K562 (cell line): ENCODE measurements around the gene THADA. TPM values are rescaled to one million over a fixed set of nuclear protein-coding genes. Genes with fewer than 3 reads are reported as not detected.

Experiments used
- COPS2 ChIP-seq: fragments of 450-650 bp; conservative IDR thresholded peaks from 2 replicates; pipeline ENCODE4 v1.6.1; 2016; ENCODE audit warnings: mild to moderate bottlenecking, moderate library complexity
- EZH2 ChIP-seq: IDR thresholded peaks from 2 replicates; pipeline ENCODE4 v1.6.1; 2012; ENCODE audit warnings: low read depth, mild to moderate bottlenecking, inconsistent platforms, low read length, borderline replicate concordance
- GTF2F1 ChIP-seq: IDR thresholded peaks from 2 replicates; pipeline ENCODE4 v1.6.1; 2011; ENCODE audit warnings: low read depth, low read length, improper control_type of control experiment
- KLF13 ChIP-seq: fragments of 450-650 bp; IDR thresholded peaks from 2 replicates; pipeline ENCODE4 v1.6.1; 2016; ENCODE audit warnings: missing genetic modification characterization, low read depth, mild to moderate bottlenecking, missing compliant biosample characterization, moderate library complexity, borderline replicate concordance
- MAX ChIP-seq: sonication (generic); formaldehyde crosslinking; IDR thresholded peaks from 2 replicates; pipeline ENCODE4 v1.9.0; 2022; ENCODE audit warnings: mild to moderate bottlenecking, missing genetic modification reagents
- MLX ChIP-seq, 2 experiments: fragments of 450-650 bp in 1 of 2; sonication (generic) in 1 of 2; formaldehyde crosslinking; conservative IDR thresholded peaks; 2 replicates each; pipeline versions ENCODE4 v1.4.0 to v1.8.1; 2020 to 2022; ENCODE audit warnings: mild to moderate bottlenecking in 1 of 2, missing genetic modification reagents in 1 of 2
- OTX1 ChIP-seq: fragments of 450-650 bp; formaldehyde crosslinking; IDR thresholded peaks from 2 replicates; pipeline ENCODE4 v1.4.0; 2022; ENCODE audit warnings: mild to moderate bottlenecking
- PHB2 ChIP-seq: fragments of 450-650 bp; IDR thresholded peaks from 2 replicates; pipeline ENCODE4 v1.6.1; 2017; ENCODE audit warnings: low read depth
- RBM17 ChIP-seq: fragments of 200-400 bp; formaldehyde crosslinking; IDR thresholded peaks from 2 replicates; pipeline ENCODE4 v1.6.1; 2017; ENCODE audit warnings: low read depth, mild to moderate bottlenecking, low read length, borderline replicate concordance
- SOX6 ChIP-seq: fragments of 450-650 bp; IDR thresholded peaks from 2 replicates; pipeline ENCODE4 v1.6.1; 2014; ENCODE audit warnings: mild to moderate bottlenecking
- XRCC3 ChIP-seq: fragments of 450-650 bp; IDR thresholded peaks from 2 replicates; pipeline ENCODE4 v1.6.1; 2017; ENCODE audit warnings: mild to moderate bottlenecking, moderate library complexity
- ZC3H11A ChIP-seq: IDR thresholded peaks from 2 replicates; pipeline ENCODE4 v1.6.1; 2012; ENCODE audit warnings: low read depth, low read length, improper control_type of control experiment
- ZNF395 ChIP-seq: fragments of 200-800 bp; sonication (Bioruptor generic); IDR thresholded peaks from 2 replicates; pipeline ENCODE4 v1.6.1; 2017; ENCODE audit warnings: missing genetic modification characterization, missing compliant biosample characterization
- polyA plus RNA-seq, 8 experiments: library from polyadenylated mRNA; depleted of rRNA in 4 of 8; stranded (reverse) in 5 of 8; unstranded in 3 of 8; fragments of >200 nt; fragmentation: Nextera tagmentation in 2 of 8; fragmentation: Illumina TruSeq in 1 of 8; extraction: Ambion mirVana in 2 of 8; extraction: Trizol in 1 of 8; gene quantifications; 2 replicates each; pipeline versions ENCODE4 v1.2.1 to v1.2.3, GENCODE V29; 2011 to 2014; ENCODE audit warnings: inconsistent platforms in 1 of 8, missing spikeins in 1 of 8
- total RNA-seq, 7 experiments: library from RNA; depleted of rRNA in 6 of 7; stranded (reverse); fragments of >200 nt in 6 of 7; fragmentation: Illumina TruSeq in 2 of 7; extraction: Trizol in 2 of 7; gene quantifications; 2 replicates each; pipeline versions ENCODE4 v1.2.1 to v1.2.3, GENCODE V29; 2011 to 2021; ENCODE audit warnings: low replicate concordance in 1 of 7
- TF ChIP-seq, protein P1 (sequence below): fragments of 450-650 bp; IDR thresholded peaks from 2 replicates; pipeline ENCODE4 v1.6.1; 2014; ENCODE audit warnings: low read depth, mild to moderate bottlenecking, moderate library complexity, borderline replicate concordance
- TF ChIP-seq, protein P2 (sequence below): fragments of 450-650 bp; formaldehyde crosslinking; IDR thresholded peaks from 2 replicates; pipeline ENCODE4 v1.4.0; 2020; ENCODE audit warnings: mild to moderate bottlenecking, moderate library complexity
- TF ChIP-seq, protein P3 (sequence below): fragments of 450-650 bp; IDR thresholded peaks from one replicate; pipeline ENCODE4 v1.6.1; 2018; ENCODE audit warnings: mild to moderate bottlenecking, moderate library complexity; ENCODE audit not compliant: partially characterized antibody
- TF ChIP-seq, protein P4 (sequence below): sonication (generic); formaldehyde crosslinking; IDR thresholded peaks from 2 replicates; pipeline ENCODE4 v1.8.0; 2022; ENCODE audit warnings: missing genetic modification reagents, mild to moderate bottlenecking, borderline replicate concordance

THADA gene
- total and polyA plus RNA-seq, 9 of the 15 experiments (the other 6 are each of a cell fraction or from before 2014, with no cell fraction given), result 17.8 to 34.7 (median 31.9) TPM

DNA sequence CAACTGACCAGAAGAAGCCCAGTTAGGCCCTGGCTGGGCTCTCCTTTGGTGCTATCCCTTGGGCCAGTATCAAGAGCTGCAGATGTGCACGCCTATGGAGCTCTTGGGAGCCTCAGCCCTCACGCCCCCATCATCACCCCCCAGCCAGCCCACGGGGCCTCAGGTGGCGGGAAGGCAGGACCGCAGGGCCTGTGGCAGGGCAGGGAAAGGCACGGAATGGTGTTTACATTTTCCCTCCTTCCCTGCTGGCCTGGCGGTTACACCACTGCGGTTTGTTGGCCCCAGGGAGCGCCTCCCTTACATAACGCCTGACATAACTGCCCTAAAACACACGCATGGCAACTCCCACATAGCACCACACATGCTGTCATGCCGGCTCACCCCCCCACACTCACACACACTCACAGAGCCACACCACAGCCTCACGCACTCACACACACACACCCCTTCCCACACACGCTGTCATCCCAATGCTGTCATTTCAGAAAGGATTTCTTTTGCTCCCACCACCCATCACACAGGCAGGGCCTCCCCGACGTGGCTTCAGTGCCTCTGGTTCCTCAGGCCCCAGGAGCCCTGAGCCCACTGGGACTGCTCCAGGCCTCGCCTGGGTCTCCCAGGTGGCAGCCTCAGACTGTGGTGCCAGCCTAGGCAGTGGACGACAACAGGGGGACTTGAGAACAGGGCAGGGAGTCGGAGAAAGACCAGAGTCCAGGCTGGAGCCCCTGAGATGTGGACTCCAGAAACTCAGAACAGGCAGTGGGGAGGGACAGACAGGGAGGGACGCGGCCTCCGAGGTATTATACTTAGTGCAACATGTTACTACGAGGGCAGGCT is 385.2 kb downstream of the THADA start (continued):
- TF ChIP-seq, protein P1, sequence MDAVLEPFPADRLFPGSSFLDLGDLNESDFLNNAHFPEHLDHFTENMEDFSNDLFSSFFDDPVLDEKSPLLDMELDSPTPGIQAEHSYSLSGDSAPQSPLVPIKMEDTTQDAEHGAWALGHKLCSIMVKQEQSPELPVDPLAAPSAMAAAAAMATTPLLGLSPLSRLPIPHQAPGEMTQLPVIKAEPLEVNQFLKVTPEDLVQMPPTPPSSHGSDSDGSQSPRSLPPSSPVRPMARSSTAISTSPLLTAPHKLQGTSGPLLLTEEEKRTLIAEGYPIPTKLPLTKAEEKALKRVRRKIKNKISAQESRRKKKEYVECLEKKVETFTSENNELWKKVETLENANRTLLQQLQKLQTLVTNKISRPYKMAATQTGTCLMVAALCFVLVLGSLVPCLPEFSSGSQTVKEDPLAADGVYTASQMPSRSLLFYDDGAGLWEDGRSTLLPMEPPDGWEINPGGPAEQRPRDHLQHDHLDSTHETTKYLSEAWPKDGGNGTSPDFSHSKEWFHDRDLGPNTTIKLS, result no peak
- no peak for TF ChIP-seq PHB2
- peak; percentile 88 for TF ChIP-seq MAX (CRISPR knock-in tag)
- TF ChIP-seq, protein P2, sequence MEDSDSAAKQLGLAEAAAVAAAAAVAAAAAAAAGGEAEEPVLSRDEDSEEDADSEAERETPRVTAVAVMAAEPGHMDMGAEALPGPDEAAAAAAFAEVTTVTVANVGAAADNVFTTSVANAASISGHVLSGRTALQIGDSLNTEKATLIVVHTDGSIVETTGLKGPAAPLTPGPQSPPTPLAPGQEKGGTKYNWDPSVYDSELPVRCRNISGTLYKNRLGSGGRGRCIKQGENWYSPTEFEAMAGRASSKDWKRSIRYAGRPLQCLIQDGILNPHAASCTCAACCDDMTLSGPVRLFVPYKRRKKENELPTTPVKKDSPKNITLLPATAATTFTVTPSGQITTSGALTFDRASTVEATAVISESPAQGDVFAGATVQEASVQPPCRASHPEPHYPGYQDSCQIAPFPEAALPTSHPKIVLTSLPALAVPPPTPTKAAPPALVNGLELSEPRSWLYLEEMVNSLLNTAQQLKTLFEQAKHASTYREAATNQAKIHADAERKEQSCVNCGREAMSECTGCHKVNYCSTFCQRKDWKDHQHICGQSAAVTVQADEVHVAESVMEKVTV (CRISPR knock-in tag), result no peak
- no peak for TF ChIP-seq XRCC3
- no peak for TF ChIP-seq EZH2
- TF ChIP-seq ZNF395 (CRISPR knock-in tag), result peak; percentile 39; the same call in 1 of the 2 replicates
- no peak for TF ChIP-seq COPS2
- TF ChIP-seq SOX6, result peak; percentile 43; the same call in 1 of the 2 replicates
- no peak for TF ChIP-seq GTF2F1
- no peak for TF ChIP-seq MLX (CRISPR knock-in tag; conservative IDR thresholded peaks at IDR 0.05)
- TF ChIP-seq, protein P3, sequence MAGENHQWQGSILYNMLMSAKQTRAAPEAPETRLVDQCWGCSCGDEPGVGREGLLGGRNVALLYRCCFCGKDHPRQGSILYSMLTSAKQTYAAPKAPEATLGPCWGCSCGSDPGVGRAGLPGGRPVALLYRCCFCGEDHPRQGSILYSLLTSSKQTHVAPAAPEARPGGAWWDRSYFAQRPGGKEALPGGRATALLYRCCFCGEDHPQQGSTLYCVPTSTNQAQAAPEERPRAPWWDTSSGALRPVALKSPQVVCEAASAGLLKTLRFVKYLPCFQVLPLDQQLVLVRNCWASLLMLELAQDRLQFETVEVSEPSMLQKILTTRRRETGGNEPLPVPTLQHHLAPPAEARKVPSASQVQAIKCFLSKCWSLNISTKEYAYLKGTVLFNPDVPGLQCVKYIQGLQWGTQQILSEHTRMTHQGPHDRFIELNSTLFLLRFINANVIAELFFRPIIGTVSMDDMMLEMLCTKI, result no peak
- TF ChIP-seq OTX1 (CRISPR knock-in tag), result peak; percentile 90; the same call in 1 of the 2 replicates
- TF ChIP-seq KLF13 (tag), result no peak
- TF ChIP-seq, protein P4, sequence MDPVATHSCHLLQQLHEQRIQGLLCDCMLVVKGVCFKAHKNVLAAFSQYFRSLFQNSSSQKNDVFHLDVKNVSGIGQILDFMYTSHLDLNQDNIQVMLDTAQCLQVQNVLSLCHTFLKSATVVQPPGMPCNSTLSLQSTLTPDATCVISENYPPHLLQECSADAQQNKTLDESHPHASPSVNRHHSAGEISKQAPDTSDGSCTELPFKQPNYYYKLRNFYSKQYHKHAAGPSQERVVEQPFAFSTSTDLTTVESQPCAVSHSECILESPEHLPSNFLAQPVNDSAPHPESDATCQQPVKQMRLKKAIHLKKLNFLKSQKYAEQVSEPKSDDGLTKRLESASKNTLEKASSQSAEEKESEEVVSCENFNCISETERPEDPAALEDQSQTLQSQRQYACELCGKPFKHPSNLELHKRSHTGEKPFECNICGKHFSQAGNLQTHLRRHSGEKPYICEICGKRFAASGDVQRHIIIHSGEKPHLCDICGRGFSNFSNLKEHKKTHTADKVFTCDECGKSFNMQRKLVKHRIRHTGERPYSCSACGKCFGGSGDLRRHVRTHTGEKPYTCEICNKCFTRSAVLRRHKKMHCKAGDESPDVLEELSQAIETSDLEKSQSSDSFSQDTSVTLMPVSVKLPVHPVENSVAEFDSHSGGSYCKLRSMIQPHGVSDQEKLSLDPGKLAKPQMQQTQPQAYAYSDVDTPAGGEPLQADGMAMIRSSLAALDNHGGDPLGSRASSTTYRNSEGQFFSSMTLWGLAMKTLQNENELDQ, result no peak
- TF ChIP-seq RBM17, result no peak
- no peak for TF ChIP-seq ZC3H11A
